SK-N-SH (cell line): ENCODE data around the gene CHD1L. TPM values are rescaled to one million over a fixed set of nuclear protein-coding genes. Genes with fewer than 3 reads are reported as not detected.

Experiments
- CTCF ChIA-PET: fragments of 300-600, 350-600 bp; formaldehyde crosslinking; extraction: SDS; loops from one replicate; lab custom pipeline; 2021; lab: Yijun Ruan, JAX
- POLR2A ChIA-PET: fragments of 350-600 bp; sonication (Branson Sonifier 250); formaldehyde crosslinking; extraction: SDS; loops from one replicate; lab custom pipeline; 2020; ENCODE audit warnings: antibody characterized with exemption, inconsistent platforms; lab: Yijun Ruan, JAX
- DNase-seq: peaks from one replicate; pipeline ENCODE4 v3.0.0; 2012
- H2AFZ ChIP-seq: fragments of 200-600 bp; sonication (generic); 2 replicates; pipeline ENCODE4 v1.8.1; 2016; ENCODE audit warnings: antibody characterized with exemption, mild to moderate bottlenecking, low read depth
- H3F3A ChIP-seq: fragments of 200-600 bp; sonication (generic); replicated peaks from 2 replicates; pipeline ENCODE3; 2016; ENCODE audit warnings: antibody characterized with exemption, mild to moderate bottlenecking; ENCODE audit not compliant: insufficient read depth
- H3K27ac ChIP-seq, 2 experiments: fragments of 200-500 bp in 1 of 2; fragments of 200-600 bp in 1 of 2; sonication (Bioruptor generic) in 1 of 2; sonication (generic), shearing (Covaris generic) in 1 of 2; 2 replicates each; pipeline versions ENCODE4 v1.5.1 to v1.6.1; 2014 to 2016; ENCODE audit warnings: low read depth in 2 of 2, inconsistent platforms in 1 of 2, low read length in 1 of 2, mild to moderate bottlenecking in 1 of 2, mixed read lengths in 1 of 2
- H3K27me3 ChIP-seq: fragments of 200-600 bp; sonication (generic), shearing (Covaris generic); 2 replicates; pipeline ENCODE4 v1.6.1; 2016; ENCODE audit warnings: mixed run types; ENCODE audit not compliant: insufficient read depth
- H3K36me3 ChIP-seq, 2 experiments: fragments of 200-500 bp in 1 of 2; fragments of 200-600 bp in 1 of 2; sonication (Bioruptor generic) in 1 of 2; sonication (generic) in 1 of 2; replicated peaks in 1 of 2; 2 replicates each; pipeline versions ENCODE3 to v1.5.1; 2014 to 2016; ENCODE audit warnings: low read length in 1 of 2, mild to moderate bottlenecking in 1 of 2; ENCODE audit not compliant: insufficient read depth in 2 of 2, control insufficient read depth in 1 of 2
- H3K4me1 ChIP-seq, 2 experiments: fragments of 200-500 bp in 1 of 2; fragments of 200-600 bp in 1 of 2; sonication (Bioruptor generic) in 1 of 2; sonication (generic), shearing (Covaris generic) in 1 of 2; 2 replicates each; pipeline versions ENCODE4 v1.5.1 to v1.6.1; 2014 to 2016; ENCODE audit warnings: low read depth in 1 of 2, low read length in 1 of 2, mixed run types in 1 of 2; ENCODE audit not compliant: insufficient read depth in 2 of 2, control insufficient read depth in 1 of 2
- H3K4me2 ChIP-seq: fragments of 200-600 bp; sonication (generic), shearing (Covaris generic); 2 replicates; pipeline ENCODE4 v1.6.1; 2017; ENCODE audit warnings: mixed run types
- H3K4me3 ChIP-seq, 2 experiments: fragments of 200-500 bp in 1 of 2; fragments of 200-600 bp in 1 of 2; sonication (Bioruptor generic) in 1 of 2; sonication (generic), shearing (Covaris generic) in 1 of 2; 2 replicates each; pipeline versions ENCODE4 v1.5.1 to v1.8.1; 2014 to 2016; ENCODE audit warnings: low read depth in 2 of 2, inconsistent platforms in 1 of 2, low read length in 1 of 2, mild to moderate bottlenecking in 1 of 2, mixed read lengths in 1 of 2, moderate library complexity in 1 of 2
- H3K79me2 ChIP-seq: fragments of 200-600 bp; sonication (generic); 2 replicates; pipeline ENCODE4 v1.8.1; 2017; ENCODE audit warnings: mild to moderate bottlenecking; ENCODE audit not compliant: insufficient read depth
- H3K9ac ChIP-seq: fragments of 200-600 bp; sonication (generic); 2 replicates; pipeline ENCODE4 v1.6.1; 2017; ENCODE audit warnings: mixed run types
- H3K9me2 ChIP-seq: fragments of 200-600 bp; sonication (generic); 2 replicates; pipeline ENCODE4 v1.6.1; 2017; ENCODE audit warnings: mixed run types
- H3K9me3 ChIP-seq: fragments of 200-600 bp; sonication (generic); 2 replicates; pipeline ENCODE4 v1.6.1; 2017; ENCODE audit warnings: mixed run types, mild to moderate bottlenecking, moderate library complexity
- H4K20me1 ChIP-seq: fragments of 200-600 bp; sonication (generic); 2 replicates; pipeline ENCODE4 v1.6.1; 2017; ENCODE audit warnings: mild to moderate bottlenecking, mixed run types; ENCODE audit not compliant: insufficient read depth
- EZH2phosphoT487 ChIP-seq: fragments of 200-600 bp; sonication (generic); IDR thresholded peaks from 2 replicates; pipeline ENCODE4 v1.6.1; 2017; ENCODE audit warnings: low read depth, mixed run types, mild to moderate bottlenecking, antibody characterized with exemption, moderate library complexity, borderline replicate concordance
- JUND ChIP-seq: IDR thresholded peaks from 2 replicates; pipeline ENCODE4 v1.4.0; 2012
- RCOR1 ChIP-seq: fragments of 150-350 bp; IDR thresholded peaks from 2 replicates; pipeline ENCODE4 v1.6.1; 2017; ENCODE audit warnings: antibody characterized with exemption, low read length
- RFX5 ChIP-seq: IDR thresholded peaks from 2 replicates; pipeline ENCODE4 v1.6.1; 2012; ENCODE audit warnings: mild to moderate bottlenecking, improper control_type of control experiment, low read length
- RXRA ChIP-seq: IDR thresholded peaks from 2 replicates; pipeline ENCODE4 v1.4.0; 2012; ENCODE audit warnings: low read depth, mild to moderate bottlenecking, borderline replicate concordance
- SMC3 ChIP-seq: IDR thresholded peaks from 2 replicates; pipeline ENCODE4 v1.6.1; 2012; ENCODE audit warnings: low read depth, low read length, improper control_type of control experiment
- TAF1 ChIP-seq: IDR thresholded peaks from 2 replicates; pipeline ENCODE4 v1.6.1; 2012; ENCODE audit warnings: low read depth, mild to moderate bottlenecking, low read length, moderate library complexity, borderline replicate concordance
- TCF12 ChIP-seq: IDR thresholded peaks from 2 replicates; pipeline ENCODE4 v1.4.0; 2012
- TEAD4 ChIP-seq: IDR thresholded peaks from 2 replicates; pipeline ENCODE4 v1.4.0; 2012; ENCODE audit warnings: mild to moderate bottlenecking, borderline replicate concordance; ENCODE audit not compliant: insufficient read depth
- WGBS: methylation state at CpG from one replicate; pipeline ENCODE4 v1.1.6; 2017; ENCODE audit warnings: low lambda C conversion rate; 5-methylcytosine and 5-hydroxymethylcytosine counted together
- polyA plus RNA-seq, 3 experiments: library from polyadenylated mRNA; depleted of rRNA; stranded (reverse); fragments of >200 nt; gene quantifications; 2 replicates each; pipeline ENCODE4 v1.2.3, GENCODE V29; 2012
- TF ChIP-seq, protein P1 (sequence below): IDR thresholded peaks from 2 replicates; pipeline ENCODE4 v1.6.1; 2012; ENCODE audit warnings: mild to moderate bottlenecking, low read depth, low read length, moderate library complexity
- TF ChIP-seq, protein P2 (sequence below): fragments of 200-600 bp; sonication (generic); IDR thresholded peaks from 2 replicates; pipeline ENCODE4 v1.6.1; 2017; ENCODE audit warnings: antibody characterized with exemption, mild to moderate bottlenecking, moderate library complexity
- TF ChIP-seq, protein P3 (sequence below): fragments of 150-350 bp; IDR thresholded peaks from 2 replicates; pipeline ENCODE4 v1.6.1; 2017; ENCODE audit warnings: antibody characterized with exemption, low read length, low read depth, borderline replicate concordance
- TF ChIP-seq, protein P4 (sequence below): IDR thresholded peaks from 2 replicates; pipeline ENCODE4 v1.4.0; 2012; ENCODE audit warnings: low read depth, borderline replicate concordance
- TF ChIP-seq, protein P5 (sequence below): IDR thresholded peaks from 2 replicates; pipeline ENCODE4; 2012
- TF ChIP-seq, protein P6 (sequence below): IDR thresholded peaks from 2 replicates; pipeline ENCODE4 v1.4.0; 2012; ENCODE audit warnings: low read depth

The CHD1L gene
- polyA plus RNA-seq, 1 of the 3 experiments (the other 2 are of a cell fraction) = 24.7 TPM

DNA sequence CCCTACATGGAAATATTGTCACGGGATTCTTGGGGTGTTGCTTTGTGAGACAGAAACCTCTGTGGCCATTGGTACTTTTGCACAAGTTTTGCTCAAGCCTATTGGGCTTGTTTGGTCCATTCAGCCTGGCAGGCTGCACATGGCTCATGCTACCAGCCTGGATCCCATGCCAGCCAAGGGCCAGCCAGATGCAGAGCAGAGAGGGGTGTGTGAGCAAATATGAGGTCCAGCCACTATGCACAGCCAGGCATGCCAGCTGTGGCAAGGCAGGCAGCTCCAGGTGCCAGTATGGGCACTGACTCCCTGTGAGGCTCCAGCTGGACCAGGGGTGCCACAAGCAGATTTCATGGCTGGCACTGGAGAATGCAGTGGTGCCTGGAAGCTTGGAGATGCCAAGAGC lies 6.7 kb upstream of the CHD1L start:
- H3K27ac ChIP-seq = no peak overlapping the region
- DNase-seq = no peak
- no peak for TF ChIP-seq TEAD4
- TF ChIP-seq RXRA = no peak
- TF ChIP-seq, protein P1, sequence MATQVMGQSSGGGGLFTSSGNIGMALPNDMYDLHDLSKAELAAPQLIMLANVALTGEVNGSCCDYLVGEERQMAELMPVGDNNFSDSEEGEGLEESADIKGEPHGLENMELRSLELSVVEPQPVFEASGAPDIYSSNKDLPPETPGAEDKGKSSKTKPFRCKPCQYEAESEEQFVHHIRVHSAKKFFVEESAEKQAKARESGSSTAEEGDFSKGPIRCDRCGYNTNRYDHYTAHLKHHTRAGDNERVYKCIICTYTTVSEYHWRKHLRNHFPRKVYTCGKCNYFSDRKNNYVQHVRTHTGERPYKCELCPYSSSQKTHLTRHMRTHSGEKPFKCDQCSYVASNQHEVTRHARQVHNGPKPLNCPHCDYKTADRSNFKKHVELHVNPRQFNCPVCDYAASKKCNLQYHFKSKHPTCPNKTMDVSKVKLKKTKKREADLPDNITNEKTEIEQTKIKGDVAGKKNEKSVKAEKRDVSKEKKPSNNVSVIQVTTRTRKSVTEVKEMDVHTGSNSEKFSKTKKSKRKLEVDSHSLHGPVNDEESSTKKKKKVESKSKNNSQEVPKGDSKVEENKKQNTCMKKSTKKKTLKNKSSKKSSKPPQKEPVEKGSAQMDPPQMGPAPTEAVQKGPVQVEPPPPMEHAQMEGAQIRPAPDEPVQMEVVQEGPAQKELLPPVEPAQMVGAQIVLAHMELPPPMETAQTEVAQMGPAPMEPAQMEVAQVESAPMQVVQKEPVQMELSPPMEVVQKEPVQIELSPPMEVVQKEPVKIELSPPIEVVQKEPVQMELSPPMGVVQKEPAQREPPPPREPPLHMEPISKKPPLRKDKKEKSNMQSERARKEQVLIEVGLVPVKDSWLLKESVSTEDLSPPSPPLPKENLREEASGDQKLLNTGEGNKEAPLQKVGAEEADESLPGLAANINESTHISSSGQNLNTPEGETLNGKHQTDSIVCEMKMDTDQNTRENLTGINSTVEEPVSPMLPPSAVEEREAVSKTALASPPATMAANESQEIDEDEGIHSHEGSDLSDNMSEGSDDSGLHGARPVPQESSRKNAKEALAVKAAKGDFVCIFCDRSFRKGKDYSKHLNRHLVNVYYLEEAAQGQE = no peak
- TF ChIP-seq TCF12 = no peak
- TF ChIP-seq, protein P2, sequence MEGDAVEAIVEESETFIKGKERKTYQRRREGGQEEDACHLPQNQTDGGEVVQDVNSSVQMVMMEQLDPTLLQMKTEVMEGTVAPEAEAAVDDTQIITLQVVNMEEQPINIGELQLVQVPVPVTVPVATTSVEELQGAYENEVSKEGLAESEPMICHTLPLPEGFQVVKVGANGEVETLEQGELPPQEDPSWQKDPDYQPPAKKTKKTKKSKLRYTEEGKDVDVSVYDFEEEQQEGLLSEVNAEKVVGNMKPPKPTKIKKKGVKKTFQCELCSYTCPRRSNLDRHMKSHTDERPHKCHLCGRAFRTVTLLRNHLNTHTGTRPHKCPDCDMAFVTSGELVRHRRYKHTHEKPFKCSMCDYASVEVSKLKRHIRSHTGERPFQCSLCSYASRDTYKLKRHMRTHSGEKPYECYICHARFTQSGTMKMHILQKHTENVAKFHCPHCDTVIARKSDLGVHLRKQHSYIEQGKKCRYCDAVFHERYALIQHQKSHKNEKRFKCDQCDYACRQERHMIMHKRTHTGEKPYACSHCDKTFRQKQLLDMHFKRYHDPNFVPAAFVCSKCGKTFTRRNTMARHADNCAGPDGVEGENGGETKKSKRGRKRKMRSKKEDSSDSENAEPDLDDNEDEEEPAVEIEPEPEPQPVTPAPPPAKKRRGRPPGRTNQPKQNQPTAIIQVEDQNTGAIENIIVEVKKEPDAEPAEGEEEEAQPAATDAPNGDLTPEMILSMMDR = no peak
- TF ChIP-seq TAF1 = no peak
- no peak for TF ChIP-seq JUND
- 14% methylated on average over 1 of the region's 1 CpG for WGBS
- no peak overlapping the region for H3K9ac ChIP-seq
- ChIA-PET CTCF (no interaction called here), POLR2A (no interaction called here)
- no peaks in the 10 kb centered on the region for H4K20me1 ChIP-seq
- no peaks in the 10 kb centered on the region for H3F3A ChIP-seq
- H3K27me3 ChIP-seq = no peaks in the 10 kb centered on the region
- no peaks in the 10 kb centered on the region for H3K36me3 ChIP-seq
- no peak overlapping the region for H3K4me2 ChIP-seq
- no peaks in the 10 kb centered on the region for H3K79me2 ChIP-seq
- no peaks in the 10 kb centered on the region for H3K9me2 ChIP-seq
- no peaks in the 10 kb centered on the region for H3K4me1 ChIP-seq
- H2AFZ ChIP-seq = no peak overlapping the region
- no peaks in the 10 kb centered on the region for H3K9me3 ChIP-seq
- no peak overlapping the region for H3K4me3 ChIP-seq

DNA sequence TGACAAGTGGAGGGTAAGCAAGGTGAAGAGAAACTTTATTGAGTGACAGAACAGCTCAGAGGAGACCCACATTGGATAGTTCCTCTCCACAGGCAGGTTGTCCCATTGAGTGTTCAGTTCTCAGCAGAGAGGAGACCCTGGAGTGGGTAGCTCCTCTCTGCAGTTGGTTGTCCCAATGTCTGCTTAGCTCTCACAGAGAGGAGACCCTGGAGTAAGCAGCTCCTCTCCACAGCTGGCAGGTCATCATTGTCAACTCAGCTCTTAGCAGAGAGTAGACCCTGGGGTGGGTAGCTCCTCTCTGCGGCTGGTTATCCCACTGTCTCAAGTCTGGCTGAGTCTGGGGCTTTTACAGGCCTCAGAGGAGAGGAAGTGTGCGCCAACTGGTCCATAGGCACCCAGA lies 6.0 kb upstream of the CHD1L start:
- WGBS = 40% methylated on average over 2 of the region's 2 CpGs
- H2AFZ ChIP-seq = no peak overlapping the region
- H3K9ac ChIP-seq = no peak overlapping the region
- no peaks in the 10 kb centered on the region for H3K36me3 ChIP-seq
- no peaks in the 10 kb centered on the region for H3K9me3 ChIP-seq
- ChIA-PET CTCF (no interaction called here), POLR2A (no interaction called here)
- H3K9me2 ChIP-seq = no peaks in the 10 kb centered on the region
- no peaks in the 10 kb centered on the region for H3F3A ChIP-seq
- DNase-seq = no peak
- no peaks in the 10 kb centered on the region for H4K20me1 ChIP-seq
- H3K79me2 ChIP-seq = no peaks in the 10 kb centered on the region
- H3K4me2 ChIP-seq = no peak overlapping the region
- no peaks in the 10 kb centered on the region for H3K27me3 ChIP-seq
- TF ChIP-seq RCOR1 (no peak), RFX5 (no peak), TEAD4 (no peak), EZH2phosphoT487 (no peak), SMC3 (no peak), RXRA (no peak)
- TF ChIP-seq, protein P3, sequence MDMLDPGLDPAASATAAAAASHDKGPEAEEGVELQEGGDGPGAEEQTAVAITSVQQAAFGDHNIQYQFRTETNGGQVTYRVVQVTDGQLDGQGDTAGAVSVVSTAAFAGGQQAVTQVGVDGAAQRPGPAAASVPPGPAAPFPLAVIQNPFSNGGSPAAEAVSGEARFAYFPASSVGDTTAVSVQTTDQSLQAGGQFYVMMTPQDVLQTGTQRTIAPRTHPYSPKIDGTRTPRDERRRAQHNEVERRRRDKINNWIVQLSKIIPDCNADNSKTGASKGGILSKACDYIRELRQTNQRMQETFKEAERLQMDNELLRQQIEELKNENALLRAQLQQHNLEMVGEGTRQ = no peak
- TF ChIP-seq, protein P4, sequence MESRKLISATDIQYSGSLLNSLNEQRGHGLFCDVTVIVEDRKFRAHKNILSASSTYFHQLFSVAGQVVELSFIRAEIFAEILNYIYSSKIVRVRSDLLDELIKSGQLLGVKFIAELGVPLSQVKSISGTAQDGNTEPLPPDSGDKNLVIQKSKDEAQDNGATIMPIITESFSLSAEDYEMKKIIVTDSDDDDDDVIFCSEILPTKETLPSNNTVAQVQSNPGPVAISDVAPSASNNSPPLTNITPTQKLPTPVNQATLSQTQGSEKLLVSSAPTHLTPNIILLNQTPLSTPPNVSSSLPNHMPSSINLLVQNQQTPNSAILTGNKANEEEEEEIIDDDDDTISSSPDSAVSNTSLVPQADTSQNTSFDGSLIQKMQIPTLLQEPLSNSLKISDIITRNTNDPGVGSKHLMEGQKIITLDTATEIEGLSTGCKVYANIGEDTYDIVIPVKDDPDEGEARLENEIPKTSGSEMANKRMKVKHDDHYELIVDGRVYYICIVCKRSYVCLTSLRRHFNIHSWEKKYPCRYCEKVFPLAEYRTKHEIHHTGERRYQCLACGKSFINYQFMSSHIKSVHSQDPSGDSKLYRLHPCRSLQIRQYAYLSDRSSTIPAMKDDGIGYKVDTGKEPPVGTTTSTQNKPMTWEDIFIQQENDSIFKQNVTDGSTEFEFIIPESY = no peak
- TF ChIP-seq, protein P5, sequence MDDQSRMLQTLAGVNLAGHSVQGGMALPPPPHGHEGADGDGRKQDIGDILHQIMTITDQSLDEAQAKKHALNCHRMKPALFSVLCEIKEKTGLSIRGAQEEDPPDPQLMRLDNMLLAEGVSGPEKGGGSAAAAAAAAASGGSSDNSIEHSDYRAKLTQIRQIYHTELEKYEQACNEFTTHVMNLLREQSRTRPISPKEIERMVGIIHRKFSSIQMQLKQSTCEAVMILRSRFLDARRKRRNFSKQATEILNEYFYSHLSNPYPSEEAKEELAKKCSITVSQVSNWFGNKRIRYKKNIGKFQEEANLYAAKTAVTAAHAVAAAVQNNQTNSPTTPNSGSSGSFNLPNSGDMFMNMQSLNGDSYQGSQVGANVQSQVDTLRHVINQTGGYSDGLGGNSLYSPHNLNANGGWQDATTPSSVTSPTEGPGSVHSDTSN = no peak
- TF ChIP-seq, protein P6, sequence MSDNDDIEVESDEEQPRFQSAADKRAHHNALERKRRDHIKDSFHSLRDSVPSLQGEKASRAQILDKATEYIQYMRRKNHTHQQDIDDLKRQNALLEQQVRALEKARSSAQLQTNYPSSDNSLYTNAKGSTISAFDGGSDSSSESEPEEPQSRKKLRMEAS = no peak
- H3K4me1 ChIP-seq = no peaks in the 10 kb centered on the region
- no peak overlapping the region for H3K27ac ChIP-seq
- no peak overlapping the region for H3K4me3 ChIP-seq
